ENCODE data around the gene BRD4.

Gene BRD4

DNA sequence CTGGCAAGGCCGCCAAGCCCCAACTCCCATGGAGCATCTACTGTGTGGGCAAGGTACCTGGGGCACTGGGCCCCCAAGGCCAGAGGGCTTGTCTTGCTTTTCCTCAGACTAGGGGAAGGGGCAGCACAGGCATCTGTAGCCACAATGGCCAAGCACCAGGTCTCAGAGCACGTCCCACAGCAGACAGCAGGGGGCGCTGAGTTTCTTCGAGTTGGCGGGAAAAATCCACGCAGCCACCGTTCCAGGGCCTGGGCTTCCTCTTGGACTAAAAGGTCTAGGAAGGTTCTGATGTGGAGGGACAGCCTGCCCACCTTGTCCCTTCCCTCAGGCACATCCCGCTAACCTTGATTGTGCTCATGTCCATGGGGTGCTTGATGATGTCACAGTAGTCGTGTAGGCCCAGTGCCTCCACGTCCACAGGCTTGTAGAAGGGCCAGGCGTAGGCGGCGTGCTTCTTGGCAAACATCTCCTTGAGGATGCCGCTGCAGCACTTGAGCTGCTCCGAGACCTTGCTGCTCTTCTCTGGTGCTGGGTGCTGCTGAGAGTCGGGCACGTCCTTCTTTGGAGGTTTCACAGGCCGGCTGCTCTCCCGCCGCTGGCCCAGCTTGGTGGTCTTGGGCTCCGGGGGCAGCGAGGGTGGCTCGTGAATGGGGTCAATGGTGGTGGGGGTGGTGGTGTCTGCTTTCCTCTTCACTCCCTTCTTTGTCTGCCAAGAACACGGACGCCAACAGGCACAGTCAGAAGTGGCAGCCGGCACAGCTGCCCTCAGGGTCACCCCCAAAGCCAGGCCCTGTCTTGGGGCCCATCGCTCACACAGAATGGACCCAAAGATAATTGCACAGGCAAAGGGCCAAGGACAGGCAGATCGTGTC lies 68.0 kb downstream of the BRD4 start:
- DNase-seq: peak; percentile 88

DNA sequence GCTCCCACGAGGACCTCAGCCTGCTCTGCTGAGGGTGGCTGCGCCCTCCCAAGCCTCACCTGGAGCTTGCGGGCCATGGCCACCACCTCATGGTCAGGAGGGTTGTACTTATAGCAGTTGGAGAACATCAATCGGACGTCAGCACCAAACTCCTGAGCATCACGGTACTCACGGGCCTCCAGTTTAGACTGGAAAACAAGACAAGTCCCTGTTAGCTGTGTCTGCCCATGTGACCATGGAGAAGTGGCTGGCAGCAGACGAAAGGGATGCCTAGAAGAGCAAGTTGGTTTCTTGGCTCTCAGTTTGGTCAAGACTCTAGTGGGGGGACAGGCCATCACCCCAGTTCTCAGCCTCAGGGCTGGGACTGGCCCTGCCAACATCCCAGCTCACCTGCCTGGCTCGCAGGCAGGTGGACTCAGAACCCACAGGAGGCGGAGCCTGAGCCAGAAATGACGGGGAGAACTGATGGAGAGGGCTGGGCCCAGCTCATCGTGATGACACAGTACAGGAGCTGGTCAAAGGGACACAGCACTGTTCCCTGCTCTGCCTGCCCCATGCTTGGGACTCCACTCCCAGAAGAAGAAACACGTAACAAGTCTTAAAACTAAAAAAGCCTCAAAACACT lies 68.9 kb downstream of the BRD4 start:
- no peak for DNase-seq

DNA sequence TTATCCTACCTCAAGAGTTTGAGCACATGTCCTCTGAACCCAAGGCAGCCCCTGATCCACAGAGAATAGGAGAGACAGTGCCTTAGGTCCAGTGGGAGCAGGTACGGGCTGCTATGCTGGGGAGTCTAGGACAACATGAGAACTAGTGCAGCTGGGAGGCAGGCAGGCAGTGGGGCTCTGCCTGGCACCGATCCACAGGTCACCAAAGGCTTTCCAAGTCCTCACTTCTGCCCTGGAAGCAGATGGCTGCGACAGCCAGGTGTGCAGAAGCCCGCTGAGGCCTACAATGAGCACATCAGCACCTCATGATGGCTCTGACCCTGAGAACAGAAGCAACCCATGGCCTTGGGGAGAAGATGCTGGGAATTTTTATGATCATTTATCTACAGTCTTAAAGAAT lies 70.3 kb downstream of the BRD4 start:
- DNase-seq: no peak

DNA sequence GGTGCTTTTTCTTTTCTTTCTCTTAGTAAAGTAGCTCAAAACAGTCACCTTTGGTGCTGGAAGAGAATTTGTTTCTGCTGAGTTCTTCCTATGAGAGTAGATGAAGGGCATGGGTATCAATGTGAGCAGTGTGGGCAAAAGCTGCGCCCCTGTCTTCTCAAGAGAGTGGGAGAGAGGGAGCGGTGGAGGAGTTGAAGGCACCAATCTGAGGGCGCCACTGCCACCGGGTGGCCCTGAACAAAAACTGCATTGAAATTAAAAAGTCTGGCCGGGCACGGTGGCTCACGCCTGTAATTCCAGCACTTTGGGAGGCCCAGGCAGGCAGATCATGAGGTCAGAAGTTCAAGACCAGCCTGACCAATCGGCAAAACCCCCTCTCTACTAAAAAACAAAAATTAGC lies 71.4 kb downstream of the BRD4 start:
- no peak for DNase-seq

DNA sequence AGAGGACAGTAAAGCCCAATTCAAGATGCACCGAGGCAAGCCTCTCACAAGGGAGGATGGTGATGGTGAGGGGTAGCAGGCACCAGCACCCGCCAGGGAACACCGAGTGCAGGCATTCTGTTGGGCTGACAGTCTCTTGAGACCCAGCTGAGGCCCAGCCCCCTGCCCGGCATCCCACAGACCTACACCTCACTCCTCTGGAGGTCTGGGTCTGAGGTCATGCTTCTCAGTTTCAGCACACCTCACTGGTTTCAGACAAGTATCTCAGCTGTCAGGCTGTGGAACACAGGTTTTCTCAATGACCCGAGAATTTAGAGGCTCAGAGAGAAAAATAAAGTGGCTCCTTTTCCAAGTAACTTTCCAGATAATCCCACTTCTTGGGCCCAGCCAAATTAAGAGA lies 72.4 kb downstream of the BRD4 start:
- DNase-seq: no peak

DNA sequence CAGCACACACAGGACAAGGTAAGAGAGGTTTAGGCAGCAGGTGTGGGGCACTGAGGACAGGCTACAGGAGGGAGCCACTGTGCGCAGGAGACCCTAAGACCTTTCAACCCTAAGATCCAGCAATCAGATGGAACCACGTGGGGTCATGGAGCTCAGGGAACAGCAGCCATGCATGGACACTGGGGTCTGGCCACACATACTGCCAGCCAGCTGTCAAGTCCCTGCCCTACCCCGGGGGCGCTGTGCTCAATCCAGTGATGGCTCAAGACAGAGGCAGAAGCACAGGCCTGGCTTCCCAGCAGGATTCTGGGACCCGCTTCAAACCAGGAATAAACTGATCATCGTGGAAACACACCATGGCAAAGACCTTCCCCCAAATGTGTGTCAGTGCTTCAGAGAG lies 74.6 kb downstream of the BRD4 start:
- DNase-seq: no peak

DNA sequence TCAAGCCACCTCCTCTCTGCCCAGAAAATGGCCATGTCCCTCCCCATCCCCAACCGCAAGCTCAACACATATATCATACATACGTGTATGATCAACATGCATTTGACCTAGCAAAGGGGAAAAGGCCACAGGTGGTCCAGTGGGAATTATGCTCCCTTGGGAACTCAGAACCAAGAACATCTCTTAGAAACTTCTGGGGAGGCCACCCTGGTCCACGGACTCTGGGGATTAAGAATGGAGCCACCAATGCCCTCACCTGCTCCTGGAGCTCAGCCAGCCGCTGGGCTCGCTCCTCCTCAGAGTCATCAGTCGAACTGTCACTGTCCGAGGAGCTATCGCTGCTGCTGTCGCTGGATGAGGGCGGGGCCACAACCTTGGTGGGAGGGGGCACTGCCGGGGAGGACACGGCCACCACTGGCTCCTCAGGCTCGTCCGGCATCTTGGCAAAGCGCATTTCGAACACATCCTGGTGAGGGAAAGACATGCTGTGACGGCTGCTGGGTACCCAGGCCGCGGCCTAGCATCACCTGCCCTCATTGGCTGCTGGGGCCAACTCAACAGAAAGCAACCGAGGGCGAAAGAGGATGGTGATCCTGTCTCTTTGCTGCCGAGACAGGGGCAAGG lies 75.5 kb downstream of the BRD4 start:
- DNase-seq: no peak

DNA sequence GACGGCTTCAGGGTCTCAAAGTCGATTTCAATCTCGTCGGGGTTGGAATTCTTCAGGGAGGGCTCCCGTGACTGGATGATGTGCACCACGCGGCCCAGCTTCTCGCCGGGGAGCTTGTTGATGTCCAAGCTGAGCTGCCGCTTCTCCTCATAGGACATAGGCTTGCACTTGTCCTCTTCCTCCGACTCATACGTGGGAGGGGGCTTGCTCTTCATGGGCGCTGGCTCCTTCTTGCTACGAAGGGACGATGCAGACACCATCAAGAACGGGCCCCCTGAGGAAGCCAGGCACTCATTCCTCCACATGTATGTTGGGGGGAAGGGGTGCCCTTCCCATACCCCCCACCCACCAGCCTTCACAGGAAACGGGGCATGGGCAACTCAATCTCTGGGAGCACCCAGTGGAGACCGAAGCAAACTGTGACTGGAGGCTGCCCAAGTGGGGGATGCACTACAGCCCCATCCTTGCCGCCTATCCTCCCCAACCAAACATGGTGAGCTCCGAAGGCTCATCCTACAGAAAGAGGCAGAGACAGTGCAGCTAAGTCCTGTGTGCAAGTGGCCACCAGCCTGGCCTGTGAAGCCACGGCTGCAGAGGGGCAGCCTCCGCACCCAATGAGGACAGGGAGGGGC lies 76.9 kb downstream of the BRD4 start:
- DNase-seq: no peak

DNA sequence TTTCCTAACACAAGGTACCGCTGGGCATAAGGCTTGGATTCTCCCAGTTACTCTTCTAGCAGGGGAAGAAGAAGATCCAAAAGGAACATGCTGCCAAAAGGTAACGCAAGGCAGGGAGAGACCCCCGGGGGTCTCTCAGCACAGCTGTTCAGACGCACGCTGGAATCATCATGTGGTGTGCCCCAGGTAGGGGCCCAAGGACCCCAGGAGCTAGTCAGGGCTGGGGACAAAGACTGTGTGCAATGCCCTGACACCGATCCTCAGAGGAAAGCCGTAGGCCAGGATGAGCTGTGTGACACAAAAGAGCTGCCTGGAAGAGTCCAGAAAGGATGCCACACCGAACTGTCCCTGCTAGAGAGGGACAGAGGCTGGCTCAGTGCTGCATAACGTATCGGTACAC lies 77.8 kb downstream of the BRD4 start:
- DNase-seq: no peak

DNA sequence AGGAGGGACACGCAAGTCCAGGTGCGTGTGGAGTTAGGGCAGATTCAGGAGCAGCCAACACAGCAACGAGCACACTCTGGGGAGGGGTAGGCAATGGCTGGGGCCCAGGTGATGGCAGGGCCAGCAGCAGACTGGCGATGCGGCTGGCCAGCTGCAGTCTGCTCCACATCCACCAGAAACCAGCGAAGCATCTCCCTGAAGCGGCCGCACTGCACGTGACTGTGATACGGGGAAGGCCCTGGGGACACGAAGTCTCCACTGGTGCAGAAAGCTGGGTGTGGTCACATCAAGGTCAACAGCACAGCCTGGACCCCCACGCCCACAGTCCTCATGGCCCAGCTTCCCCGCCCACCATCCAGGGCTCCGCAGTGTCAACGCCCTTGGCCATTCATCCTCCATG lies 78.8 kb downstream of the BRD4 start:
- DNase-seq: no peak

DNA sequence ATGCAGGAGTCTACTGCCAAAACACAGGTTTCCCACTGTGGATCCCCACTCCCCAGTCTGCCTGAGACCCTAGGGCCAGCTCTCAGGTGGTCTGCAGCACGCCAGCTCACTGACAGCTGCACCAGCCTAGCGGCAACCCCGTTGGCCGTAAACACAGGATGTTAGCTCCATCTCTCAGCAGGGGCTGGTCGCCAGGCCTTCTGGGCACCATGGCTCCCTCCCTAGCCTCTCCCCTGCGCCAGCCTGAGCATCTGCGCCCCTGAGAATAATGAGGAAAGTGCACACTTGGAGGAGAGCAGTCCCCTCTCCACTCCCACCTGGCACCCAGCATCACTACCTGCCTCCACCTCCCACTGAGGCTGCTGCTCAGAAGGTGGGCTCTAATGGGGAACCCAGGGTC lies 79.3 kb downstream of the BRD4 start:
- DNase-seq: no peak

DNA sequence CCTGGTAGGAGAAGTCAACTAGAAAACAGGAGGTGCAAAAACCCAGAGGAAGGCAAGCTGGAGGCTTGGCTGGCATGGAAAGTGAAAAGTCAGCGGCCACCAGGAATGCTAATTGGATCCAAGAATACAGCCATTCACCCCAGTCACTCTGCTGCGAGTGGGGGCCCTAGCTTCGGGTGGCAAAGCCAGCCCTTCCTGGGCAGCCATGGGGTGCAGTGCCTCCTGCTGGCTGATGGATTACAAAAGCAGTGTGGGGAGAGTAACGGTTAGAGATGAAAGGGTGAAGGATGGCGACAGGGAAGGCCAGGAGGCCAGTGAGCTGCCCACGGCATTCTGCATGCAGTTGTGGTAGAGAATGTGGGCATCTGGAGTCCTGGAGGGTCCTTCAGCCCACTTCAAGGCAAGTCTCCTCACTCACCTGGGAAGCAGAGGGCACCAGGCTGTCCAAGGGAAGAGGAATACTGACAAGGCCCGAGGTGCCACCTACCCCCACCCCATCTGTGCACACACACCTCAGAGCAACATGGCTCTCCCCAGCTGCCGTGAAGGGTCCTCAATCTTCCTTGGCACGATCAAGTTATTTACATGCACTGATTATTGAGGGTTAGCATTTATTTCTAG lies 79.8 kb downstream of the BRD4 start:
- no peak for DNase-seq

DNA sequence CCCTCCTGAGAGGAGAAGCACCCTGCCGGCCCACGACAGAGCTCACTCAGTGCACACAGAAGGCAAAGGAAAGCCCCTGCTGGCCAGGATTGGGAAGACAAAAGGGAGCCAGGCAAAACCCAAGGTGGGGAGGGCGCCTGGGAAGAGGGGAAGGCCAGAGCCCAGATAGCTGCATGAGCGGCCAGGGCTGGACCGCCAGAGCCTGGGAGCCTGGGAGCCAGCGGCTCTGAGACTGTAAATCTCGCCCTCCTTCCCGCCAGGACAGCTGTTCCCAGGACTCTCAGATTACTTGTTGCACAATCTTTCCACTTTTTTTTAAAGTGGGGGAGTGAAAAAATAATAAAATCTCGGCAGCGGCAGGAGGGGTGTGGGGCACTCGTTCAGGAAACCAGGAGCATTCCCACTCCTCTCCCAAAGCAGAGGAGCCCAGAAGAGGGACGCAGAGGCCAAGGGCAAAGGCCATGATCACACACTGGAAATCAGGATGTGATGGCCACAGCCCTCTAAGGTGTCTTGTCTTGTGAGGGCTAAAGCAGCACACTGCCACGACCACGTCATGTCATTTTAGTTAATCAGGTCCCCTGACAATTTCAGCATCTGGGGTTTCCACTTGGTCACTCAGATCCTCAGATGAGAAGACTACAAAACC lies 80.5 kb downstream of the BRD4 start:
- no peak for DNase-seq

DNA sequence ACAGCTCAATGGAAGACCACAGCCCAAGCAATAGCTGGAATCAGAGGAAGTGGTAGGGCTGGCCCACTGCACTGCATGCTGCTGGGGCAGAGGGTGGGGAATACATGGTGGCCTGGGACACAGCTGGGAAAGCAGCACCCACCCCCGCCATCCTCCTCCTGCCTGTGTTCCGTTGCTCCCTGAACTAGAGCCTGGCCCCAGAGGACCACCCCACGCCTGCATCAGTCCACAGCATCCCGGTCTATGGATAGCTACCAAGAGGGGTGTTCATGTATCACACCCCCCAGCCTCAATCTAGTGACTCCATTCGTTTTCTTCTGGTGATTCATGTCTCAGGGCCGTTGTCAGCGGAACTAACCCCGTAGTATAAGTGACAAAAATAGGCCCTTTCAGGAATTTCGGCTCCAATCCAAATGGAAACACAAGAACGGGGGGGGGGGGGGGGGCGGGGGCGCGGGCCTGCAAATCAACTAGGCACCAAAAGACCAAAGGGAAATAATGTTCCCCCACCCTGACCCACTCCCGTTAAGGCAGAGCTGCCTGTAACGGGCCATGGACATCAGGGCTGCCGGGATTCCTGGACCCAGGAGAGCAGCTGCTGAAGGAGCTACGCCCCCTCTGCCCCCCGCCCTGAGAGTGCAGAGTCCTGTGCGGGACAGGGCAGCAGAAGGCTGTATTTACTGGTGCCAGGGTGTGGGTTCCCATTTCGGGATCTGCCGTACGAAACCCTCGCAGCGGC lies 81.2 kb downstream of the BRD4 start:
- DNase-seq: no peak

DNA sequence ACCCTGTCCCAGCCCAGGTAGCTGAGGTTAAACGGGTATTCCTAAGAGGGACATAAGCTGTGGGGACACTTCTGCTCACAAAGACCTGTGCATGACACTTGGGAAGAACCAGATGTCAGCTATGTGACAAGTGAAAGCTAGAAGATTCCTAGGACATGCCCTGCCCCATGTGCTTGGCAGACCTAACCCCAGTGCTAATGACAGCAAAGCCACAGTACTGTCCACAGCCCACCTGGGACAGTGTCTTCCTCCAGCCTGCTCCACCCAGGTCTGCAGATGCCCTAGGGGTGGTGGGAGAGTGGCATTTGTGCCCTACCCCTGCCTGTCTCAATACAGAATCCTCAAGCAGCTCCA lies 81.7 kb downstream of the BRD4 start:
- no peak for DNase-seq

DNA sequence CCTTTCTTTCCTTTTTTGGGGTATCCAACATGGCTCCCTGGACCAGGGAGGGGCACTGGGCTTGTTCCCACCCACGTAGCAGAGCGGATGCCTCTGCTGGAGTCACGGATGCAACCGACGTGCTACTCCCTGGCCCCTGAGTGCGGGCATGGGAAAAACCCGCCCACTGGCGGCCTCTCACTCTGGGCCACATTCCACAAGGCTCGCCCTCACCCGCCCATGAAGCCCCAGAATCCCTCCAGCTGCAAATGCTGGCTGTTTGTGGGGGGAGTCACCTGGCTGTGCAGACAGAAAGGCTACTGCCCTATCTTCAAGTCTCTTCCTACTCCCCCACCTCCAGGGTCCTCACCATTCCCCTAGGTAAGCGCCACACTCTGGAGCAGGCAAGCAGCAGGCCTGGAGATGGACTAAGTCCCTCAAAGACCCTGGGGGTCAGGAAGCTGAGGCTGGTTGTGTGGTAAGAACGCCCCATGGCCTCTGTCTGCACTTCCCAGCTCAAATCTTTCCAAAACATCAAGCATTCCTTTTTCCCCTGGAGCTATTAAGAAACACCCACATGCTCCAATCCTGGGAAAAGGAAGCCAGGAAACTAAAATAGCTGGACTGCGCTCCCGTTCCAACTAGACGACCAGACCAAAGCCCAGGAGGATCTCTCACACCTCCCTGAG lies 82.2 kb downstream of the BRD4 start:
- no peak for DNase-seq

DNA sequence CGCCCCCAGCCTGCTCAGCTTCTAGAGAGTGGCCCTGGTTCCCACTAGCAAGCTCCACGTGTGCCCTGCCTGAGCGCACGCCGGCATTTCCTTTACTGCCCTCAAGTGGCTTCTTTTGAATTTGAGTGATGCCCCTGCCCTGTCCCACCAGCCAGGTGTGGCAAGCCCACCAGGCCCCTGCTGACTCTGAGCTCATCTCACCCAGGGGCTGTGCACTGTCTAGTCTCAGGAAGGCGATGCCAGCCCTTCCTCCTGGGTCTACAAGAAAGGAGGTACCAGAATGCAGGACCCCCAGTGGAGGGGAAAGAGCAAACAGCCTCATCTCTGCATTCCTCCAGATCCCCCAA lies 82.8 kb downstream of the BRD4 start:
- no peak for DNase-seq

DNA sequence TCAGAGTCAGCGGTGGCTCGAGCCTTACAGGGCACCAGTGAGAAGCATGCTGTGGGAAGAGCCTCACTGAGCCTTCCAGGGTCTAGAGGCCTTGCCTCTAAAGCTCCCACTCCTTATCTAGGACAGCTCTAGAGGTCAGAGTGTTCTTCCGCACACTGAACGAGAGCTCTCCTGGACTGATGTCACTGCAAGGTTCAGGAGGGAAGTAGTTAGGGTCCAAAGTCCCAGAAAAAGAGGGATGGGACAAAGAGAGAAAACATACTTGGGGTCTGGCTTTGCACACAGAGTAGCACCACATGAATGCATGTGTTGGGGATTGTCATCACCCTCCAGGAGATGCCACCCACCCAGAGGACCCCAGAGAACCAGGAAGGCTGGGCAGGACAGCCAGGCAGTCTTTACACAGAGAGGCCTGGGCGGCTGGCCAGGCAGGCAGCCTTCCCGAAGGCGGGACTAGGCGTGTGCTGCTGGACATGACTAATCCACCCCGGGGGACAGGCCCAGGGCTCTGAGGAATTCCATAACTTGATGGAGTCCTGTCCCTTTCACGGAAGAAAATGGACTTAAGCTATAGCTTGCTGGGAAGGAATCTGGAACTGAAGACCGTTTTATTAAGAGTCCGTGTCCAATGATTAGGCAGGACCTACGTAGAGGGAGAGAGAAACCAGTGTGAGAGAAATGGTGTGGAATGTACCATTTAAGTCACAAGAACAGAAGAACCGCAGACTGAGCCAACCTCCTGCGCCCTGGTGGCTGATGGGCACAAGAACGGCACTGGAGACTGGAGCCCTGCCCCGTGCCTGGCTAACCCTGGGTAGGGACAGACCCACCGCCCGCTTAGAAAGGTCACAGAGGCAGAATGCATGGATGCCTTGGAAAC lies 83.5 kb downstream of the BRD4 start:
- DNase-seq: no peak

DNA sequence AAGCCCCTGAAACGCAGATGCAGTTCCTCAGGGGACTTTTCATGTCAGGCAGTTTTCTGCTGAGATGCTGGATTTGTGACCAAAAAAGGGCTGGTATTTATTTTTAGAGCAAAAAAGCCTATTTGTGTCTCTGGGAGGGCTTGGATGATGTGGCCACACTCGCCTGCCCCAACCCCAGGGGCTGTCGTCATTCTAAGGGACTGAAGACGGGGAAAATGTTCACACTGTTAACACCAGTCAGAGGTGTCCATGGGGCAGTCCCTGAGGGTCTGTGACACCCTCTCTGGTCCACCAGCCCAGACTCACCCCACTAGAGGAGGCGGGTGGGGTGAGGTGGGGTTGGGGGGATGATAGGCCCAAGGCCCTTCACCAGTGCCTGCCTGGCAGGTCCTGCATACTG lies 84.2 kb downstream of the BRD4 start:
- DNase-seq: no peak
